ENCODE results near the gene ZDHHC24.

DNA sequence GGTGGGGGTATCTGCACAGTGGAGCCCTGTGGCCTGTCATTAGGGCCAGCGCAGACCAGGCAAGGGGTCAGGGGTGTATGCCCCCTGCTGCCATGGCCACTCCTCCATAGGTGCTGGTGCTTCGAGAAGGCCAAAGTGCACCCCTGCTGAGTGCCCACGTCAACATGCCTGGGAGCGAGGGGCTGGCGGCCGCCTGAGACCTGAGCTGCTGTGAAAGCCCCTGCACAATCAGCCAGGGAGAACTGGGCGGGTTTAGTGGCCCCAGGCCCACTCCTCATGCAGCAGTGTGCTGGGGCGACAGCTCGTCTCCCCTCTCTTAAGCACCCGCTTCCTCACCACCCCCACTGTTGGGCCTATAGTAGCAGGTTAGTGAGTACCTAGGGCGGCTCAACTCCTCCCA, 14.0 kb downstream of the ZDHHC24 start:
- TF ChIP-seq, protein P1, sequence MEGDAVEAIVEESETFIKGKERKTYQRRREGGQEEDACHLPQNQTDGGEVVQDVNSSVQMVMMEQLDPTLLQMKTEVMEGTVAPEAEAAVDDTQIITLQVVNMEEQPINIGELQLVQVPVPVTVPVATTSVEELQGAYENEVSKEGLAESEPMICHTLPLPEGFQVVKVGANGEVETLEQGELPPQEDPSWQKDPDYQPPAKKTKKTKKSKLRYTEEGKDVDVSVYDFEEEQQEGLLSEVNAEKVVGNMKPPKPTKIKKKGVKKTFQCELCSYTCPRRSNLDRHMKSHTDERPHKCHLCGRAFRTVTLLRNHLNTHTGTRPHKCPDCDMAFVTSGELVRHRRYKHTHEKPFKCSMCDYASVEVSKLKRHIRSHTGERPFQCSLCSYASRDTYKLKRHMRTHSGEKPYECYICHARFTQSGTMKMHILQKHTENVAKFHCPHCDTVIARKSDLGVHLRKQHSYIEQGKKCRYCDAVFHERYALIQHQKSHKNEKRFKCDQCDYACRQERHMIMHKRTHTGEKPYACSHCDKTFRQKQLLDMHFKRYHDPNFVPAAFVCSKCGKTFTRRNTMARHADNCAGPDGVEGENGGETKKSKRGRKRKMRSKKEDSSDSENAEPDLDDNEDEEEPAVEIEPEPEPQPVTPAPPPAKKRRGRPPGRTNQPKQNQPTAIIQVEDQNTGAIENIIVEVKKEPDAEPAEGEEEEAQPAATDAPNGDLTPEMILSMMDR (IDR thresholded peaks at IDR 0.05) = no peak
- no peak for TF ChIP-seq POLR2A (IDR thresholded peaks at IDR 0.05)

Measured in esophagus squamous epithelium (tissue), 4 donors.